GM21723 (cell line): ENCODE measurements around the gene CIZ1.
"Not testable (repeated sequence)": the region's sequence is repeated elsewhere in the genome, so short reads cannot be mapped to it uniquely, and the experiment has no call there.

Source experiments
- ATAC-seq: cut with Tn5 transposase; IDR thresholded peaks from one replicate; pipeline ENCODE4 v1.9.1; 2021; ENCODE audit warnings: mild to moderate bottlenecking, moderate library complexity; ENCODE audit not compliant: unreplicated experiment

The CIZ1 gene

GRCh38 chr9:128148509-128149000, 42.8 kb downstream of the CIZ1 start:
- ATAC-seq = no peak

GRCh38 chr9:128146591-128147120, 44.7 kb downstream of the CIZ1 start:
- ATAC-seq = no peak

DNA sequence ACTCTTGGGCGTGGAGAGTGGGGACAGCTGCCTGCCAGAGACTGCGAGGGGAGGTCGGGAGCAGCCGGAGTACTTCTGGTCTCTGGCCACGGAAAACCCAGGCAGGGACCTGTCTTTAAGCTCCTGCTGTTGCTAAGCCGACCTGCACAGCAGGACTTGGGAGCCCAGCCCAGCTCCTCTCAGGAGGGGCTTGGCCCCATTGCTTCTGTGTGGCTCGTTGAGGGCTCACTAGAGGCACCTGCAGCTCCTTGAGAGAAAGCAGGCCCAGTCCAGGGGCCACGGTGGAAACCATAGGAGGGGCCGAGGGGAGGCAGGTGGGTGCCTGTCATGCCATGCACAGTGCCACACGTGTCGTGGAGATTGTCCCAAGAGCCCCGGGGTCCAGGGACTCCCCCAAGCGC, 45.4 kb downstream of the CIZ1 start:
- ATAC-seq = no peak

GRCh38 chr9:128145536-128145935, 45.8 kb downstream of the CIZ1 start:
- ATAC-seq = no peak

- ATAC-seq = no peak
Observed at GRCh38 chr9:128144239-128145181, 46.9 kb downstream of the CIZ1 start.

GRCh38 chr9:128143525-128144238, 47.7 kb downstream of the CIZ1 start:
- no peak for ATAC-seq

GRCh38 chr9:128142596-128142995, 48.8 kb downstream of the CIZ1 start:
- no peak for ATAC-seq

GRCh38 chr9:128142061-128142460, 49.3 kb downstream of the CIZ1 start:
- ATAC-seq = no peak

DNA sequence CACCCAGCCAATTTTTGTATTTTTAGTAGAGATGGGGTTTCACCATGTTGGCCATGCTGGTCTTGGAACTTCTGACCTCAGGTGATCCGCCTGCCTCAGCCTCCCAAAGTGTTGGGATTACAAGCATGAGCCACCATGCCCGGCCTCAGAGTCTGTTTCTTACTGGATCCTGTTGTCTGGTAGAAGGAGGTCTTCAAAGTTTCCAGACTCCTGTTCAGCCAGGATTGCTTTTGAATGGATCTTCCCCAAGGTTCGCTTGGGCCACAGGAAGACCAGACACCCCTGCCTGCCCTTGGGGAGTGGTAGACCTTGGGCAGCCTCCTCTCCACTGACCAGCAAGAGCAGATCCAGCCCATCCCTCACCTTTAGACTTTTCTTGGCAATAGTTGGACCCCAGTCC, 49.8 kb downstream of the CIZ1 start:
- no peak for ATAC-seq

- ATAC-seq = no peak
Observed at GRCh38 chr9:128139621-128140020, 51.8 kb downstream of the CIZ1 start.

- no peak for ATAC-seq
Observed at GRCh38 chr9:128138001-128138400, 53.4 kb downstream of the CIZ1 start.

- no peak for ATAC-seq
Observed at GRCh38 chr9:128136816-128137793, 54.3 kb downstream of the CIZ1 start.

DNA sequence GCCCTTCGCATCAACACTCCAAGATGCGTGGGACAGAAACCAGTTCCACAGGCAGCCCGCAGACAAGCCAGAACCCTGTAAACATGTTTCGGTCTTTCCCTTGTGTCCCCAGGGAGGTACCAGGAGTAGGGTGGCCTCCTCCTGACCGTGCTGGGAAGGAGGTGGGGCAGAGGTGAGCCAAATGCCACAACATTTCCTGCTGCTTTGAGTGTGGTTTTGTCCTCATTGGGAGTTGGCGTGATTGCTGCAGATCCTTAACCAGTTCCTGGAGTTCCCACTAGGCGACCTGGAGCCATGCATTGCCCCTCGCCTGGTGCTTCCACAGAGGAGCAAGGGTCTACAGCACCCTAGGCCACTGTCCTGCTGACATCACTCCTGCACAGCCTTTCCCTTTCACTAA, 55.8 kb downstream of the CIZ1 start:
- ATAC-seq = not testable (repeated sequence)

- not testable (repeated sequence) for ATAC-seq
Observed at GRCh38 chr9:128132139-128132538, 59.2 kb downstream of the CIZ1 start.

DNA sequence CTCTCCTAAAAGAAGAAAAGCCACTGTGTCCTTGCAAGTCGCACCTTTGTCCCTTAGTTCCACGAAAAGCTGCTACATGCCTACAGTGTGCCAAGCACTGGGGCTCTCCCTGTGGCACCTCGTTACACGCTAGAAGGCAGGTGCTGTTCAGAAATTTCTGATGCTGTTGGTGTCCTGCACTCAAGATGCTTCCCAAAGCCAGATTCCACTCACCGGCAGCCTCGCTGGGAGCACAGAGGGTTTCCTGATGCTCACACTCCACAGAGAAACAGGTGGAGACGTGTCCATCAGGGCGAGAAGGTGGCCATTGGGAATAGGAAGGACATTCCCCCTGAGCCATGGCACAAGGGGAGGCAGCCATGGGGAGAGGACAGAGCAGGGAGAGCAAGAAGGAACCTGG, 60.0 kb downstream of the CIZ1 start:
- not testable (repeated sequence) for ATAC-seq

DNA sequence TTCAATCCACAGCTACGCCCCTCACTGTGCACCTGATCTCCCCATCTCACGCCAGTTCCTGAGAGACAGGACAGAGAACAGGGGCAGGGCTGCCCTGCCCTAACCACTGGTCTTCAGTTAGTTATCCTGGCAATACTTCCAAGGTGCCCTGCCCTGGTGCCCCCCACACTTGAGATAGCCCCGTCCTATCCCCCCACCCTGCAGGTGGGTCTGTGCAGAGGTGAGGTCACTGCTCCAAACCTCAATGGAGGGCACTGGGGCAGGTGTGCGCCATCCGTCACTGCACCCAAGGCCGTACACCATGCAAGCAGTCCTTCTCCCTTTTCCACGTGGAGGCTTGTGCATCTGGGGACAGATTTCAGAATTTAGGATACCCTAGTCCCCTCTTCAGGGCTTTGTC, 60.7 kb downstream of the CIZ1 start:
- ATAC-seq = not testable (repeated sequence)

DNA sequence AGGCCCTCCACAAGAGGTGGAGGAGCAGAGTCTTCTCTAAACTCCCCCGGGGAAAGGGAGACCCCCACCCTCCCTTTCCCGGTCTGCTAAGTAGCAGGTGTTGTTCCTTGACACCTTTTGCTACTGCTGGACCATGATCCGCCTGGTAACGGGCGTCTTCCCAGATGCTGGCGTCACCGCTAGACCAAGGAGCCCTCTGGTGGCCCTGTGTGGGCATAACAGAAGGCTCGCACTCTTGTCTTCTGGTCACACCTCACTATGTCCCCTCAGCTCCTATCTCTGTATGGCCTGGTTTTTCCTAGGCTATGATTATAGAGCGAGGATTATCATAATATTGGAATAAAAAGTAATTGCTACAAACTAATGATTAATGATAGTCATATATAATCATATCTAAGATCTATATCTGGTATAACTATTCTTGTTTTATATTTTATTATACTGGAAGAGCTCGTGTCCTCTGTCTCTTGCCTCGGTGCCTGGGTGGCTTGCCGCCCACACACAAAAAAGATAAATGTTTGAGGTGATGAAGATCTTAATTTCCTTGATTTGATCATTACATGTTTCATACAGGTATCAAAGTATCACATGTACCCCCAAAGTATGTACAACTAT, 61.3 kb downstream of the CIZ1 start:
- not testable (repeated sequence) for ATAC-seq

DNA sequence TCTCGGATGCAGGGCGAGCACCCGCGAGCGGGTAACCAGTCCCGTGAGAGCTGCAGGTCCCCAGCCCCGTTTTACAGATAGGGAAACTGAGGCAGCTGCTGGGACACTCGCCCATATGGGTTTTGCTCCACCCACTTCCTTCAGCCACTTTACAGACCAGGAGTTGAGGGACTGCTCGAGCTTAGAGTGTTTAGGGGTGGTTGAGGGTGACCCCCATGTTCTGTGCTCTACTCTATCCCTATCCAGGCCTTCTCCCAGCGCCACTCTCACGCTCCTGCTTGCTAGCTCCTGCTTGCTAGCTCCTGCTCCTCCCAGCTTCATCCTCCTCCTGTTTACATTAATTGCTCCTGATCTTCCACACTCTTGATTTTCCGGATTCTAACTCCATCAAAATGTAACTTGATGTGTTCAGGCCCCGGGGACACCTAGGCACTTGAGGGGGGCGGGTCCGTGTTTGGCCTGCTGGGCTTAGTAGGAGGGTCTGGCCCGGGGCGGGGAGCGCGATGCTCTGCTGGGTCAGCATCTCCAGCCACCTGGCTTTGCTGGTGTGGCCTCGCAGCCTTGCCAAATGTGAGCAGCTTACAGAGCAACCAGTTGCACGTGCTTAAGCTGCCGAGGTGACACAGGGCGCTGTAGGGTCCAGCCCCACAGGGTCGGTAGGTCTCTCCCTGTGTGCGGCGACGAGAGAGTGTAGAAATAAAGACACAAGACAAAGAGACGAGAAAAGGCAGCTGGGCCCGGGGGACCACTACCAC, 62.4 kb downstream of the CIZ1 start:
- ATAC-seq = no peak
